ENCODE results near the gene GSTO2. TPM values are rescaled to one million over a fixed set of nuclear protein-coding genes. Genes with fewer than 3 reads are reported as not detected.

GSTO2 gene
- total RNA-seq, 1 donor from 2014 or later = 1.2 TPM

GRCh38 chr10:104230490-104230889 lies 38.5 kb upstream of the GSTO2 start:
- no peak for FAIRE-seq
- no peaks in the 10 kb centered on the region for H3K4me1 Mint-ChIP-seq (ENCODE audit: low read depth, unreplicated experiment)

DNA sequence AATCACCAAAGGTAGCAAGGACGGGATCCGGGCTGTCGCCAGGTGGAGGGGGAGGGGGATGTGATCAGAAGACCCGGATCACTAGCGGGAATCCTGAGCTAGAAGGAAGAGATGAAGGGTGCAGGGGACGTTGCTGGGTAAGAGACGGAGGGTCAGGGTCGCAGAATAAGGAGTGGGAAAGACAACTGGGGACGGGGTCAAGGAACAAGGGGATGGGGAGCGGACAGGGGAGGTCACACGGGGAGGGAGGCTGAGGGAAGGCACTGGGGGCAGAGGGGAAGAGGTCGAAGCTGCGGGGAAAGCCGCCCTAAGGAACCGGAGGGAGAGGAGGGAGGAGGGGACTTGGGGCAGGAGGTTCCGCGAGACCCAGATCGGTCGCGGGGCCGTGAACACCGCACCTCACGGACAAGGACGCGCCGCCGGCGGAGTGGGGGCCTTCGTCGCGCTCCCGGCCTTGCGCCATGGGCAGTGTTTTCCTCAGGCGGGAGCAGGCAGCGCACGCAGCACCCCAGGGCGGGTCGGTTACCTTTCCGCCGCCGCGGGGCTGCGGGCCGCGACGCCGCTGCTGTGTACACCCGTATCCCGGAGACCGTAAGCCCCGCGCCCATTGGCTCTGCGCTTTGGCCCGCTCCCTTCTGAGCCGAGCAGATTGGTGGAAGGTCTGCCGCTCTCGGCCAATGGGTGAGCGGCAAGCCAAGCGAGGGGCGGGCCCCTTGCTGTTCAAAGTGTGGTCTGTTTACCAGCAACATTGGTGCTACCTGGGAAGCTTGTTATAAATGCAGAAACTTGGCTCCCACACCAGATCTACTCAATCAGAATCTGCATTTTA lies 37.0 kb upstream of the GSTO2 start, which contains the start of gene CFAP43:
CFAP43 (minus strand) TSS at position 581 of the 829 bp plus-strand sequence; CDS start at position 463, 118 bp downstream.
- FAIRE-seq = peak; percentile 89
- H3K27ac ChIP-seq (ENCODE audit: low read depth, low read length) = peak within 1 kb of the TSS; percentile 61

More at GRCh38 chr10:104230490-104230889, 38.5 kb upstream of the GSTO2 start:
- Mint-ChIP-seq H3K27ac (ENCODE audit: unreplicated experiment) (no peak overlapping the region), H3K36me3 (ENCODE audit: low read depth, unreplicated experiment) (no peaks in the 10 kb centered on the region), H3K4me3 (ENCODE audit: unreplicated experiment) (no peak overlapping the region), H3K9me3 (ENCODE audit: unreplicated experiment) (no peaks in the 10 kb centered on the region), H3K27me3 (ENCODE audit: low read depth, unreplicated experiment) (no peaks in the 10 kb centered on the region)
- Histone ChIP-seq H3K9ac (ENCODE audit: low read length) (no peak overlapping the region), H3K27me3 (ENCODE audit: insufficient read depth, low read length) (no peaks in the 10 kb centered on the region), H3K27ac (ENCODE audit: low read depth, low read length) (no peak overlapping the region), H3K4me1 (ENCODE audit: insufficient read depth, low read length) (peaks cover 9% of the 10 kb centered on the region), H2AFZ (ENCODE audit: low read depth, low read length) (no peak overlapping the region), H3K36me3 (ENCODE audit: insufficient read depth, low read length) (no peaks in the 10 kb centered on the region), H3K79me2 (ENCODE audit: insufficient read depth, low read length) (no peaks in the 10 kb centered on the region), H3K4me3 (ENCODE audit: insufficient read depth, low read depth, low read length) (no peak overlapping the region), H4K20me1 (ENCODE audit: insufficient read depth, low read length) (no peaks in the 10 kb centered on the region), H3K9me3 (ENCODE audit: insufficient read depth, low read depth, low read length) (no peaks in the 10 kb centered on the region), H3K4me2 (ENCODE audit: low read length) (no peak overlapping the region)
- no peak for DNase-seq (ENCODE audit: low read depth)
- TF ChIP-seq CTCF (IDR thresholded peaks at IDR 0.05; ENCODE audit: insufficient read depth, low read depth, low read length) (no peak), EZH2 (IDR thresholded peaks at IDR 0.05; ENCODE audit: insufficient read depth, low read length) (no peak)

More for the DNA sequence above, 37.0 kb upstream of the GSTO2 start, which contains the start of gene CFAP43:
- H3K4me2 ChIP-seq (ENCODE audit: low read length) = peak within 1 kb of the TSS; percentile 99
- H3K4me3 ChIP-seq (ENCODE audit: insufficient read depth, low read depth, low read length) = peak within 1 kb of the TSS; percentile 75
- peak within 1 kb of the TSS; percentile 100 for H2AFZ ChIP-seq (ENCODE audit: low read depth, low read length)
- H3K27me3 Mint-ChIP-seq (ENCODE audit: low read depth, unreplicated experiment) = no peaks in the 10 kb centered on the region
- peak within 1 kb of the TSS; percentile 66 for H3K27ac Mint-ChIP-seq (ENCODE audit: unreplicated experiment)
- H3K9ac ChIP-seq (ENCODE audit: low read length) = peak within 1 kb of the TSS; percentile 88
- no peaks in the 10 kb centered on the region for H3K9me3 ChIP-seq (ENCODE audit: insufficient read depth, low read depth, low read length)
- no peaks in the 10 kb centered on the region for H3K27me3 ChIP-seq (ENCODE audit: insufficient read depth, low read length)
- no peaks in the 10 kb centered on the region for H3K79me2 ChIP-seq (ENCODE audit: insufficient read depth, low read length)
- peaks cover 9% of the 10 kb centered on the region for H3K4me1 ChIP-seq (ENCODE audit: insufficient read depth, low read length)
- no peaks in the 10 kb centered on the region for H3K36me3 Mint-ChIP-seq (ENCODE audit: low read depth, unreplicated experiment)
- peak within 1 kb of the TSS; percentile 91 for H3K4me3 Mint-ChIP-seq (ENCODE audit: unreplicated experiment)
- DNase-seq (ENCODE audit: low read depth) = peak; percentile 88
- no peaks in the 10 kb centered on the region for H4K20me1 ChIP-seq (ENCODE audit: insufficient read depth, low read length)
- H3K9me3 Mint-ChIP-seq (ENCODE audit: unreplicated experiment) = peaks cover 9% of the 10 kb centered on the region
- no peaks in the 10 kb centered on the region for H3K4me1 Mint-ChIP-seq (ENCODE audit: low read depth, unreplicated experiment)
- no peak for TF ChIP-seq CTCF (IDR thresholded peaks at IDR 0.05; ENCODE audit: insufficient read depth, low read depth, low read length)
- no peak for TF ChIP-seq EZH2 (IDR thresholded peaks at IDR 0.05; ENCODE audit: insufficient read depth, low read length)
- no peaks in the 10 kb centered on the region for H3K36me3 ChIP-seq (ENCODE audit: insufficient read depth, low read length)
